ENCODE measurements around the gene PTGES2.

DNA sequence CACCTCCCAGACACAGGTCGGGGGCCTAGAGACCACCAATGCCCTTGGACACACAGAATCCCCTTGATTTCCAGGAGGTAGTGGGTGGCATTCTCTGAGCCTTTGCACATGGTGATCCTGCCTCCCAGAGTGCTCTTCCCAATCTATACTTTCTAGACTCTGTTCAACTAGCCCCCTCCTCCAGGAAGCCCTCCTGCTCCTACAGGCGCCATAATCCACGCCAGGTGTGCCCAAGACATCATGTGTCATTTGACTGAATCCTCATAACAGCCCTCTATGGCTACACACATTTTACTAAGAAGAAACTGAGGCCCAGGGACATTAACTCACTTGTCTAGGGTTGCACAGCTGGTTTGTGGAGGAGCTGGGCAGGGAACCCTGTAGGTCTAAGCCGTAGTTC, 39.7 kb upstream of the PTGES2 start:
- TF ChIP-seq GATA2 (IDR thresholded peaks at IDR 0.05; ENCODE audit: low read depth, low read length) = no peak
- TF ChIP-seq GATA3 (IDR thresholded peaks at IDR 0.05; ENCODE audit: low read depth, low read length) = no peak

All from SH-SY5Y (cell line).